ENCODE measurements around the gene RHOBTB1. TPM values are rescaled to one million over a fixed set of nuclear protein-coding genes. Genes with fewer than 3 reads are reported as not detected.

The RHOBTB1 gene
- total RNA-seq, 1 experiment from 2014 or later = 2.5 TPM

DNA sequence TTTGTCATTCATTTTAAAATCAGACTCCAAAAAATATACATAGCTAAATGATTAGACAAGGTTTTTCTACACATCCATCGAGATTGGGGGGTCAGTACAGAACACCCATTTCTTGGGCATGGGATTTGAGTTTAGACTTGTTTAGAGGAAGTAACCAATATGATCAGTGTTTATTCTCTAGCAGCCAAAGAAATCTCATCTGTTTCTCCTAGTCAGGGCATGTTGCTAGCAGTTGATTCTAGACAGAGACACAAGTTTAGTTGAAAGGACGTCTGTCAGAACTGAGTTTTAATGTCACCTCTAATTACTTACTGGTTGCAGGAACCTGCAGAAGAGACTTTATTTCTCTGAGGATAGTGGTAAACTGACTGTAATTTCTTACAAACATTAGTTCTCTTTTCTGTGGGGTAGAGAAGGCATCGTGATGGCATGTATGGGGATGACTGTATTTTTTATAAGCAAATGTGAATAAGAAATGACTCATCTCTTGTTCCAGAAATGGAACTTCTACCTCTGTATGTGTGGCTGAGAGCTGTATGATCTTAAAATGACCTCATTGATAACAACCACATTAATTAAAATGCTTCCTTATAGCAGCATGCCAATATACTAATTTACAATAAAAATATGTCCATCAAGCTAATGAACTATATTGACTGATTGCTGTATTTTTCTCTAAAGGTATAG lies 30.6 kb upstream of the RHOBTB1 start:
- Histone ChIP-seq H3K4ac (ENCODE audit: low read depth, low read length) (no peak overlapping the region), H2BK20ac (ENCODE audit: low read depth, low read length, poor library complexity, severe bottlenecking) (no peak overlapping the region), H3K27ac (ENCODE audit: insufficient read length, low read depth, low read length) (no peak overlapping the region), H4K8ac (replicated peaks; ENCODE audit: insufficient read length, low read depth, low read length) (no peak overlapping the region), H3K79me1 (ENCODE audit: insufficient read depth, low read depth, low read length, poor library complexity, severe bottlenecking) (no peaks in the 10 kb centered on the region), H3K14ac (ENCODE audit: insufficient read depth, low read length) (no peak overlapping the region), H3K79me2 (ENCODE audit: insufficient read depth, low read length) (no peaks in the 10 kb centered on the region), H3K56ac (ENCODE audit: insufficient read length, low read depth, low read length) (no peak overlapping the region), H3K23me2 (ENCODE audit: insufficient read length, low read depth, low read length, poor library complexity, severe bottlenecking) (no peaks in the 10 kb centered on the region), H2AK5ac (ENCODE audit: insufficient read length, low read length) (no peak overlapping the region), H2BK12ac (ENCODE audit: insufficient read length, low read depth, low read length) (no peak overlapping the region), H3T11ph (ENCODE audit: low read length) (no peak overlapping the region), H3K9ac (ENCODE audit: extremely low read depth, insufficient read length, low read length) (no peak overlapping the region), H2AFZ (ENCODE audit: low read length) (no peak overlapping the region), H3K4me1 (ENCODE audit: insufficient read depth, low read length) (no peaks in the 10 kb centered on the region), H2BK120ac (ENCODE audit: low read depth, low read length, poor library complexity, severe bottlenecking) (no peak overlapping the region), H4K20me1 (ENCODE audit: control insufficient read depth, insufficient read depth, insufficient read length) (no peaks in the 10 kb centered on the region), H3K4me2 (ENCODE audit: insufficient read depth, insufficient read length, low read length) (no peak overlapping the region), H3K9me3 (ENCODE audit: control insufficient read depth, low read depth, low read length) (no peaks in the 10 kb centered on the region), H3K18ac (ENCODE audit: insufficient read length, low read depth, low read length) (no peak overlapping the region), H4K5ac (ENCODE audit: insufficient read length, low read depth, low read length) (no peak overlapping the region), H2BK5ac (ENCODE audit: insufficient read length, low read length) (no peak overlapping the region), H3K23ac (ENCODE audit: insufficient read length, low read depth, low read length) (no peak overlapping the region), H3K27me3 (ENCODE audit: insufficient read depth, low read length) (no peaks in the 10 kb centered on the region), H4K91ac (ENCODE audit: insufficient read length, low read depth, low read length) (no peak overlapping the region), H2BK15ac (ENCODE audit: low read depth, low read length) (no peak overlapping the region)
- WGBS (ENCODE audit: extremely low coverage, insufficient read length, low lambda C conversion rate) = no CpG with 5 or more reads among the region's 3 CpGs
- Mint-ChIP-seq H3K9me3 (no peaks in the 10 kb centered on the region), H3K4me1 (peaks cover 0 to 7% of the 10 kb centered on the region in 2 experiments; a peak in 1 of 4 replicates), H3K4me3 (no peak overlapping the region), H3K27ac (no peak overlapping the region), H3K36me3 (ENCODE audit: insufficient read depth in 1 of 3, low read depth in 3 of 3) (no peaks in the 10 kb centered on the region), H3K27me3 (ENCODE audit: low read depth) (no peaks in the 10 kb centered on the region)
- no peak for TF ChIP-seq CTCF (conservative IDR thresholded peaks at IDR 0.05)
- no peak for DNase-seq

Measured in H9 (cell line).